IPS-18c (cell line): Measurements from ENCODE around the gene DDX20.

Experiments
- H3K4me3 ChIP-seq: 2 replicates; pipeline ENCODE4 v1.7.0; 2013; ENCODE audit warnings: low read depth, mild to moderate bottlenecking, low read length, moderate library complexity; ENCODE audit not compliant: insufficient read depth
- H3K9me3 ChIP-seq: one replicate; pipeline ENCODE4 v1.6.1; 2013; ENCODE audit warnings: mild to moderate bottlenecking, low read length, moderate library complexity; ENCODE audit not compliant: control insufficient read depth, insufficient read depth

DDX20 gene

GRCh38 chr1:111730706-111731105 lies 25.0 kb upstream of the DDX20 start:
- Histone ChIP-seq H3K9me3 (no peaks in the 10 kb centered on the region), H3K4me3 (no peak overlapping the region)

GRCh38 chr1:111731956-111732355 lies 23.7 kb upstream of the DDX20 start:
- no peaks in the 10 kb centered on the region for H3K9me3 ChIP-seq
- no peak overlapping the region for H3K4me3 ChIP-seq

GRCh38 chr1:111732718-111733117 lies 23.0 kb upstream of the DDX20 start:
- H3K9me3 ChIP-seq, result no peaks in the 10 kb centered on the region
- no peak overlapping the region for H3K4me3 ChIP-seq

GRCh38 chr1:111733183-111733991 lies 22.3 kb upstream of the DDX20 start:
- Histone ChIP-seq H3K9me3 (no peaks in the 10 kb centered on the region), H3K4me3 (no peak overlapping the region; the same call in 1 of the 2 replicates)

GRCh38 chr1:111733992-111734341 lies 21.7 kb upstream of the DDX20 start:
- H3K4me3 ChIP-seq, result no peak overlapping the region; the same call in 1 of the 2 replicates
- H3K9me3 ChIP-seq, result no peaks in the 10 kb centered on the region

- H3K9me3 ChIP-seq, result no peaks in the 10 kb centered on the region
These were observed 21.3 kb upstream of the DDX20 start for GRCh38 chr1:111734426-111734825.

GRCh38 chr1:111734856-111735255 lies 20.8 kb upstream of the DDX20 start:
- Histone ChIP-seq H3K9me3 (no peaks in the 10 kb centered on the region), H3K4me3 (no peak overlapping the region)

More at GRCh38 chr1:111734426-111734825, 21.3 kb upstream of the DDX20 start:
- H3K4me3 ChIP-seq, result no peak overlapping the region

GRCh38 chr1:111735321-111735720 lies 20.4 kb upstream of the DDX20 start:
- no peak overlapping the region for H3K4me3 ChIP-seq
- no peaks in the 10 kb centered on the region for H3K9me3 ChIP-seq

GRCh38 chr1:111735858-111736544 lies 19.7 kb upstream of the DDX20 start:
- no peaks in the 10 kb centered on the region for H3K9me3 ChIP-seq
- H3K4me3 ChIP-seq, result no peak overlapping the region; the same call in 1 of the 2 replicates

GRCh38 chr1:111736548-111737215 lies 19.0 kb upstream of the DDX20 start:
- Histone ChIP-seq H3K4me3 (no peak overlapping the region; the same call in 1 of the 2 replicates), H3K9me3 (no peaks in the 10 kb centered on the region)

GRCh38 chr1:111737216-111738132 lies 18.2 kb upstream of the DDX20 start:
- Histone ChIP-seq H3K4me3 (peak overlapping the region; percentile 89), H3K9me3 (no peaks in the 10 kb centered on the region)

- Histone ChIP-seq H3K4me3 (peak overlapping the region; percentile 89), H3K9me3 (no peaks in the 10 kb centered on the region)
These were observed 17.6 kb upstream of the DDX20 start for GRCh38 chr1:111738133-111738435.

- Histone ChIP-seq H3K9me3 (no peaks in the 10 kb centered on the region), H3K4me3 (peak overlapping the region; percentile 89)
These were observed 17.1 kb upstream of the DDX20 start for GRCh38 chr1:111738436-111739193.

GRCh38 chr1:111739194-111739924 lies 16.3 kb upstream of the DDX20 start, which contains the start of gene INKA2:
Gene INKA2, minus strand, starts transcription at chr1:111739395. Its CDS starts 153 bp downstream, at chr1:111739242.
- H3K9me3 ChIP-seq, result no peaks in the 10 kb centered on the region
- H3K4me3 ChIP-seq, result peak within 1 kb of the TSS; percentile 89

- Histone ChIP-seq H3K4me3 (peak overlapping the region; percentile 89), H3K9me3 (no peaks in the 10 kb centered on the region)
These were observed 15.6 kb upstream of the DDX20 start for GRCh38 chr1:111739925-111740765.
